Panc1 (cell line): ENCODE data around the gene MCOLN1. TPM values are rescaled to one million over a fixed set of nuclear protein-coding genes. Genes with fewer than 3 reads are reported as not detected.

Experiments
- ATAC-seq: fragments of 200-7000 bp; cut with Tn5 transposase; 2 replicates; pipeline ENCODE4 v1.9.1; 2020; ENCODE audit warnings: mild to moderate bottlenecking, moderate library complexity
- BruUV-seq: library from RNA; stranded (reverse); fragments of 400-500 nt; replicated peaks from 2 replicates; lab custom pipeline; 2021; lab: Mats Ljungman, UMichigan
- CTCF ChIA-PET: fragments of 300-600 bp; sonication (Branson Sonifier 250); formaldehyde crosslinking; loops from one replicate; lab custom pipeline; 2022; ENCODE audit warnings: antibody characterized with exemption; lab: Charles Lee
- POLR2A ChIA-PET: fragments of 300-600 bp; sonication (Branson Sonifier 250); formaldehyde crosslinking; loops from one replicate; lab custom pipeline; 2022; ENCODE audit warnings: antibody characterized with exemption; lab: Charles Lee
- DNase-seq: peaks from one replicate; pipeline ENCODE4 v3.0.0-alpha.2; 2010; ENCODE audit warnings: low read depth, low spot score
- H3K27ac ChIP-seq: 2 replicates; pipeline ENCODE4 v1.5.1; 2011; ENCODE audit warnings: mild to moderate bottlenecking, low read length, inconsistent platforms
- H3K27me3 ChIP-seq: fragments of 200-500 bp; sonication (Bioruptor generic); 2 replicates; pipeline ENCODE4 v1.6.0; 2014; ENCODE audit warnings: low read length, inconsistent platforms; ENCODE audit not compliant: control insufficient read depth, insufficient read depth
- H3K36me3 ChIP-seq: fragments of 200-500 bp; sonication (Bioruptor generic); 2 replicates; pipeline ENCODE4 v1.5.1; 2014; ENCODE audit warnings: inconsistent platforms, mild to moderate bottlenecking, low read length, moderate library complexity; ENCODE audit not compliant: control insufficient read depth, insufficient read depth
- H3K4me1 ChIP-seq: 2 replicates; pipeline ENCODE4 v1.5.1; 2011; ENCODE audit warnings: inconsistent platforms, mild to moderate bottlenecking, low read length, moderate library complexity; ENCODE audit not compliant: control insufficient read depth, insufficient read depth
- H3K4me3 ChIP-seq, 2 experiments: 2 replicates each; pipeline ENCODE4 v1.5.1; 2011 to 2012; ENCODE audit warnings: low read depth in 2 of 2, low read length in 2 of 2, mild to moderate bottlenecking in 2 of 2, inconsistent platforms in 1 of 2, moderate library complexity in 1 of 2
- H3K9me3 ChIP-seq: fragments of 200-500 bp; sonication (Bioruptor generic); 2 replicates; pipeline ENCODE4 v1.5.1; 2014; ENCODE audit warnings: low read depth, mild to moderate bottlenecking, inconsistent platforms, low read length, moderate library complexity; ENCODE audit not compliant: control insufficient read depth, insufficient read depth
- CTCF ChIP-seq: fragments of 450-650 bp; IDR thresholded peaks from 2 replicates; pipeline ENCODE4 v1.5.1; 2017; ENCODE audit warnings: mild to moderate bottlenecking
- POLR2AphosphoS5 ChIP-seq: IDR thresholded peaks from 2 replicates; pipeline ENCODE4 v1.6.1; 2012; ENCODE audit warnings: mild to moderate bottlenecking, low read depth, low read length, moderate library complexity
- REST ChIP-seq, 2 experiments: IDR thresholded peaks; 2 replicates each; pipeline ENCODE4 v1.6.1; 2011 to 2012; ENCODE audit warnings: low read depth in 2 of 2, control low read depth in 1 of 2, low read length in 1 of 2, mild to moderate bottlenecking in 1 of 2, moderate library complexity in 1 of 2; ENCODE audit not compliant: insufficient read depth in 1 of 2
- SIN3A ChIP-seq: IDR thresholded peaks from 2 replicates; pipeline ENCODE4 v1.6.1; 2012; ENCODE audit warnings: low read depth, mild to moderate bottlenecking, low read length, moderate library complexity, borderline replicate concordance; ENCODE audit not compliant: insufficient read depth
- TCF7L2 ChIP-seq: IDR thresholded peaks from 2 replicates; pipeline ENCODE4 v1.6.1; 2011; ENCODE audit warnings: mild to moderate bottlenecking, low read depth, low read length, inconsistent platforms
- in situ Hi-C: cut with HindIII; loops from 2 replicates; pipeline ENCODE4 v1.10.0; 2016; ENCODE audit warnings: low sequenced_read_pairs, low pct_unique_long_range_greater_than_20kb
- intact Hi-C: fragments of 100-400 bp; cut with micrococcal nuclease; formaldehyde crosslinking; loops from one replicate; pipeline ENCODE4 v1.10.0; 2022; ENCODE audit not compliant: unreplicated experiment
- total RNA-seq: library from RNA; stranded (reverse); gene quantifications from one replicate; pipeline ENCODE4 v1.2.1, GENCODE V29; 2021; ENCODE audit not compliant: unreplicated experiment

Gene MCOLN1
- total RNA-seq, 1 experiment from 2014 or later, result 28.0 TPM

GRCh38 chr19:7544626-7545025 lies 22.2 kb downstream of the MCOLN1 start:
- in situ Hi-C loops, result no loop called here

GRCh38 chr19:7545300-7545699 lies 22.9 kb downstream of the MCOLN1 start:
- TF ChIP-seq SIN3A, result no peak
- H3K27ac ChIP-seq, result no peak overlapping the region
- CTCF ChIA-PET, result no interaction called here
- in situ Hi-C loops, result no loop called here
- POLR2A ChIA-PET, result no interaction called here
- no peak for DNase-seq
- H3K27me3 ChIP-seq, result no peaks in the 10 kb centered on the region
- intact Hi-C loops, result no loop called here
- no TSS peak for BruUV-seq
- H3K9me3 ChIP-seq, result no peaks in the 10 kb centered on the region
- ATAC-seq, result no peak
- H3K36me3 ChIP-seq, result no peaks in the 10 kb centered on the region
- H3K4me1 ChIP-seq, result no peaks in the 10 kb centered on the region
- H3K4me3 ChIP-seq, result no peak overlapping the region

More at GRCh38 chr19:7544626-7545025, 22.2 kb downstream of the MCOLN1 start:
- H3K9me3 ChIP-seq, result no peaks in the 10 kb centered on the region
- DNase-seq (no peak), ATAC-seq (no peak)
- no TSS peak for BruUV-seq
- no peaks in the 10 kb centered on the region for H3K4me1 ChIP-seq
- TF ChIP-seq POLR2AphosphoS5, result no peak
- no peak for TF ChIP-seq REST (IDR thresholded peaks at IDR 0.05; ENCODE audit: insufficient read depth in 1 of 2, low read depth in 2 of 2, low read length in 1 of 2)
- TF ChIP-seq CTCF, result no peak
- no peak for TF ChIP-seq TCF7L2
- no peak for TF ChIP-seq SIN3A
- no peaks in the 10 kb centered on the region for H3K27me3 ChIP-seq
- no peaks in the 10 kb centered on the region for H3K36me3 ChIP-seq
- no peak overlapping the region for H3K27ac ChIP-seq
- POLR2A ChIA-PET, result no interaction called here
- CTCF ChIA-PET, result no interaction called here
- H3K4me3 ChIP-seq, result no peak overlapping the region
- intact Hi-C loops, result no loop called here

- no peak overlapping the region for H3K4me3 ChIP-seq
- POLR2A ChIA-PET, result no interaction called here
- H3K27ac ChIP-seq, result no peak overlapping the region
- DNase-seq (no peak), ATAC-seq (no peak)
- CTCF ChIA-PET, result no interaction called here
- H3K9me3 ChIP-seq, result no peaks in the 10 kb centered on the region
- in situ Hi-C loops, result no loop called here
- no peaks in the 10 kb centered on the region for H3K27me3 ChIP-seq
- no TSS peak for BruUV-seq
- TF ChIP-seq SIN3A (no peak), POLR2AphosphoS5 (no peak), REST (IDR thresholded peaks at IDR 0.05; ENCODE audit: insufficient read depth in 1 of 2, low read depth in 2 of 2, low read length in 1 of 2) (no peak), TCF7L2 (no peak), CTCF (no peak)
- intact Hi-C loops, result no loop called here
- no peaks in the 10 kb centered on the region for H3K36me3 ChIP-seq
- no peaks in the 10 kb centered on the region for H3K4me1 ChIP-seq
These were observed 23.5 kb downstream of the MCOLN1 start for GRCh38 chr19:7545904-7546303.
